Epithelial cell of prostate (primary cell): ENCODE data around the gene SMIM12.

ENCODE experiments used
- DNase-seq: peaks from one replicate; pipeline ENCODE4 v3.0.0-alpha.2; 2011; ENCODE audit warnings: low read depth, low spot score
- H3K27ac ChIP-seq: fragments of 450-650 bp; 2 replicates; pipeline ENCODE4 v1.5.1; 2017; ENCODE audit warnings: mild to moderate bottlenecking

SMIM12 gene

GRCh38 chr1:34859446-34860200, at the start of gene SMIM12:
Gene SMIM12, minus strand, starts transcription at chr1:34859749. Its CDS starts 3,772 bp downstream, at chr1:34855977.
- peak; percentile 36 for DNase-seq
- peak within 1 kb of the TSS; percentile 57 for H3K27ac ChIP-seq

- no peak overlapping the region for H3K27ac ChIP-seq
- DNase-seq, result no peak
Observed at GRCh38 chr1:34908369-34908768, 48.8 kb upstream of the SMIM12 start.

- H3K27ac ChIP-seq, result no peak overlapping the region
- no peak for DNase-seq
Observed at GRCh38 chr1:34907487-34908090, 48.0 kb upstream of the SMIM12 start.

GRCh38 chr1:34906756-34907155, 47.2 kb upstream of the SMIM12 start:
- H3K27ac ChIP-seq, result no peak overlapping the region
- no peak for DNase-seq

GRCh38 chr1:34906222-34906621, 46.7 kb upstream of the SMIM12 start:
- no peak overlapping the region for H3K27ac ChIP-seq
- no peak for DNase-seq

- no peak for DNase-seq
- H3K27ac ChIP-seq, result no peak overlapping the region
Observed at GRCh38 chr1:34905098-34905459, 45.5 kb upstream of the SMIM12 start.

GRCh38 chr1:34904236-34905097, 44.9 kb upstream of the SMIM12 start:
- DNase-seq, result no peak
- H3K27ac ChIP-seq, result no peak overlapping the region

- no peak for DNase-seq
- no peak overlapping the region for H3K27ac ChIP-seq
Observed at GRCh38 chr1:34901919-34902318, 42.4 kb upstream of the SMIM12 start.

- DNase-seq, result no peak
Observed at GRCh38 chr1:34900775-34901502, 41.4 kb upstream of the SMIM12 start.

GRCh38 chr1:34899906-34900305, 40.4 kb upstream of the SMIM12 start:
- DNase-seq, result no peak
- H3K27ac ChIP-seq, result no peak overlapping the region

More at GRCh38 chr1:34900775-34901502, 41.4 kb upstream of the SMIM12 start:
- no peak overlapping the region for H3K27ac ChIP-seq

GRCh38 chr1:34899471-34899870, 39.9 kb upstream of the SMIM12 start:
- DNase-seq, result no peak
- no peak overlapping the region for H3K27ac ChIP-seq

GRCh38 chr1:34898330-34898761, 38.8 kb upstream of the SMIM12 start:
- no peak for DNase-seq
- H3K27ac ChIP-seq, result no peak overlapping the region

GRCh38 chr1:34896612-34897011, 37.1 kb upstream of the SMIM12 start:
- no peak overlapping the region for H3K27ac ChIP-seq
- no peak for DNase-seq

- no peak overlapping the region for H3K27ac ChIP-seq
- no peak for DNase-seq
Observed at GRCh38 chr1:34889705-34890104, 30.2 kb upstream of the SMIM12 start.

GRCh38 chr1:34887593-34887992, 28.0 kb upstream of the SMIM12 start:
- no peak for DNase-seq
- no peak overlapping the region for H3K27ac ChIP-seq

- DNase-seq, result no peak
- H3K27ac ChIP-seq, result no peak overlapping the region
Observed at GRCh38 chr1:34885405-34886247, 26.1 kb upstream of the SMIM12 start.

GRCh38 chr1:34884961-34885360, 25.4 kb upstream of the SMIM12 start:
- no peak for DNase-seq
- no peak overlapping the region for H3K27ac ChIP-seq

- no peak for DNase-seq
Observed at GRCh38 chr1:34884536-34884935, 25.0 kb upstream of the SMIM12 start.

GRCh38 chr1:34879230-34879629, 19.7 kb upstream of the SMIM12 start:
- no peak for DNase-seq
- H3K27ac ChIP-seq, result no peak overlapping the region

More at GRCh38 chr1:34884536-34884935, 25.0 kb upstream of the SMIM12 start:
- no peak overlapping the region for H3K27ac ChIP-seq
